HL-60 (cell line): ENCODE data around the gene CSMD2.

Experiments
- DNase-seq, 2 experiments: peaks; one replicate each; pipeline ENCODE4 v3.0.0-alpha.2; 2010 to 2020; ENCODE audit warnings: low read depth in 1 of 2, low spot score in 1 of 2
- H3K27ac ChIP-seq: fragments of 250-450 bp; sonication (Bioruptor Pico); replicated peaks from 2 replicates; pipeline ENCODE4 v1.5.1; 2020; ENCODE audit warnings: mild to moderate bottlenecking, moderate library complexity
- H3K27me3 ChIP-seq: fragments of 250-450 bp; sonication (Bioruptor Pico); 2 replicates; pipeline ENCODE4 v1.5.1; 2021; ENCODE audit warnings: mild to moderate bottlenecking, moderate library complexity; ENCODE audit not compliant: insufficient read depth, poor library complexity, severe bottlenecking
- H3K4me3 ChIP-seq: replicated peaks from 2 replicates; pipeline ENCODE4 v1.5.1; 2011; ENCODE audit warnings: mild to moderate bottlenecking, control low read depth, low read length; ENCODE audit not compliant: insufficient read depth
- GABPA ChIP-seq: IDR thresholded peaks from 2 replicates; pipeline ENCODE4 v1.6.1; 2012; ENCODE audit warnings: low read depth
- POLR2AphosphoS5 ChIP-seq: IDR thresholded peaks from 2 replicates; pipeline ENCODE4 v1.6.1; 2012; ENCODE audit warnings: low read depth
- SPI1 ChIP-seq: IDR thresholded peaks from 2 replicates; pipeline ENCODE4 v1.6.1; 2012; ENCODE audit warnings: low read depth, mild to moderate bottlenecking, borderline replicate concordance
- TF ChIP-seq, protein P1 (sequence below): IDR thresholded peaks from one replicate; pipeline ENCODE4 v1.5.1; 2011; ENCODE audit warnings: low read length, control low read depth, inconsistent platforms; ENCODE audit not compliant: insufficient read depth
- TF ChIP-seq, protein P2 (sequence below): IDR thresholded peaks from 2 replicates; pipeline ENCODE4 v1.6.1; 2012; ENCODE audit warnings: low read depth; ENCODE audit not compliant: insufficient replicate concordance

Gene CSMD2

GRCh38 chr1:33821291-33821690 is 343.7 kb downstream of the CSMD2 start:
- no peak for TF ChIP-seq POLR2AphosphoS5
- TF ChIP-seq, protein P1, sequence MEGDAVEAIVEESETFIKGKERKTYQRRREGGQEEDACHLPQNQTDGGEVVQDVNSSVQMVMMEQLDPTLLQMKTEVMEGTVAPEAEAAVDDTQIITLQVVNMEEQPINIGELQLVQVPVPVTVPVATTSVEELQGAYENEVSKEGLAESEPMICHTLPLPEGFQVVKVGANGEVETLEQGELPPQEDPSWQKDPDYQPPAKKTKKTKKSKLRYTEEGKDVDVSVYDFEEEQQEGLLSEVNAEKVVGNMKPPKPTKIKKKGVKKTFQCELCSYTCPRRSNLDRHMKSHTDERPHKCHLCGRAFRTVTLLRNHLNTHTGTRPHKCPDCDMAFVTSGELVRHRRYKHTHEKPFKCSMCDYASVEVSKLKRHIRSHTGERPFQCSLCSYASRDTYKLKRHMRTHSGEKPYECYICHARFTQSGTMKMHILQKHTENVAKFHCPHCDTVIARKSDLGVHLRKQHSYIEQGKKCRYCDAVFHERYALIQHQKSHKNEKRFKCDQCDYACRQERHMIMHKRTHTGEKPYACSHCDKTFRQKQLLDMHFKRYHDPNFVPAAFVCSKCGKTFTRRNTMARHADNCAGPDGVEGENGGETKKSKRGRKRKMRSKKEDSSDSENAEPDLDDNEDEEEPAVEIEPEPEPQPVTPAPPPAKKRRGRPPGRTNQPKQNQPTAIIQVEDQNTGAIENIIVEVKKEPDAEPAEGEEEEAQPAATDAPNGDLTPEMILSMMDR = no peak
- TF ChIP-seq, protein P2, sequence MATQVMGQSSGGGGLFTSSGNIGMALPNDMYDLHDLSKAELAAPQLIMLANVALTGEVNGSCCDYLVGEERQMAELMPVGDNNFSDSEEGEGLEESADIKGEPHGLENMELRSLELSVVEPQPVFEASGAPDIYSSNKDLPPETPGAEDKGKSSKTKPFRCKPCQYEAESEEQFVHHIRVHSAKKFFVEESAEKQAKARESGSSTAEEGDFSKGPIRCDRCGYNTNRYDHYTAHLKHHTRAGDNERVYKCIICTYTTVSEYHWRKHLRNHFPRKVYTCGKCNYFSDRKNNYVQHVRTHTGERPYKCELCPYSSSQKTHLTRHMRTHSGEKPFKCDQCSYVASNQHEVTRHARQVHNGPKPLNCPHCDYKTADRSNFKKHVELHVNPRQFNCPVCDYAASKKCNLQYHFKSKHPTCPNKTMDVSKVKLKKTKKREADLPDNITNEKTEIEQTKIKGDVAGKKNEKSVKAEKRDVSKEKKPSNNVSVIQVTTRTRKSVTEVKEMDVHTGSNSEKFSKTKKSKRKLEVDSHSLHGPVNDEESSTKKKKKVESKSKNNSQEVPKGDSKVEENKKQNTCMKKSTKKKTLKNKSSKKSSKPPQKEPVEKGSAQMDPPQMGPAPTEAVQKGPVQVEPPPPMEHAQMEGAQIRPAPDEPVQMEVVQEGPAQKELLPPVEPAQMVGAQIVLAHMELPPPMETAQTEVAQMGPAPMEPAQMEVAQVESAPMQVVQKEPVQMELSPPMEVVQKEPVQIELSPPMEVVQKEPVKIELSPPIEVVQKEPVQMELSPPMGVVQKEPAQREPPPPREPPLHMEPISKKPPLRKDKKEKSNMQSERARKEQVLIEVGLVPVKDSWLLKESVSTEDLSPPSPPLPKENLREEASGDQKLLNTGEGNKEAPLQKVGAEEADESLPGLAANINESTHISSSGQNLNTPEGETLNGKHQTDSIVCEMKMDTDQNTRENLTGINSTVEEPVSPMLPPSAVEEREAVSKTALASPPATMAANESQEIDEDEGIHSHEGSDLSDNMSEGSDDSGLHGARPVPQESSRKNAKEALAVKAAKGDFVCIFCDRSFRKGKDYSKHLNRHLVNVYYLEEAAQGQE = no peak
- TF ChIP-seq GABPA = no peak
- TF ChIP-seq SPI1 = no peak
- DNase-seq = no peak
- no peak overlapping the region for H3K4me3 ChIP-seq
- H3K27me3 ChIP-seq = peaks cover 2% of the 10 kb centered on the region
- H3K27ac ChIP-seq = no peak overlapping the region

GRCh38 chr1:33820804-33821203 is 344.2 kb downstream of the CSMD2 start:
- H3K27ac ChIP-seq = no peak overlapping the region
- H3K4me3 ChIP-seq = no peak overlapping the region
- no peak for DNase-seq
- TF ChIP-seq SPI1 (no peak), POLR2AphosphoS5 (no peak)
- TF ChIP-seq, protein P2 = no peak
- TF ChIP-seq, protein P1 = no peak
- H3K27me3 ChIP-seq = peaks cover 2% of the 10 kb centered on the region

- peaks cover 6% of the 10 kb centered on the region for H3K27me3 ChIP-seq
These were observed 345.1 kb downstream of the CSMD2 start for GRCh38 chr1:33819913-33820311.

More at GRCh38 chr1:33819913-33820311, 345.1 kb downstream of the CSMD2 start:
- Histone ChIP-seq H3K4me3 (no peak overlapping the region), H3K27ac (no peak overlapping the region)
- TF ChIP-seq SPI1 (no peak), GABPA (no peak), POLR2AphosphoS5 (no peak)
- TF ChIP-seq, protein P2 = no peak
- TF ChIP-seq, protein P1 = no peak
- DNase-seq = no peak
